Subcutaneous adipose tissue (tissue), 4 donors: ENCODE measurements around the gene MAP3K10. TPM values are rescaled to one million over a fixed set of nuclear protein-coding genes. Genes with fewer than 3 reads are reported as not detected.

Experiments
- total RNA-seq, 4 donors: library from RNA; depleted of rRNA; stranded (reverse); fragments of >200 nt; gene quantifications; one replicate each; pipeline ENCODE4 v1.1.0, GENCODE V29; 2016
- TF ChIP-seq, protein P1 (sequence below): fragments of 450-650 bp; IDR thresholded peaks from one replicate; pipeline ENCODE4 v1.5.1; 2016; ENCODE audit warnings: low read depth, mild to moderate bottlenecking, control low read depth, antibody characterized with exemption, moderate library complexity

The MAP3K10 gene
- total RNA-seq, 4 donors from 2014 or later: 1.5 to 13.9 (median 4.1) TPM

DNA sequence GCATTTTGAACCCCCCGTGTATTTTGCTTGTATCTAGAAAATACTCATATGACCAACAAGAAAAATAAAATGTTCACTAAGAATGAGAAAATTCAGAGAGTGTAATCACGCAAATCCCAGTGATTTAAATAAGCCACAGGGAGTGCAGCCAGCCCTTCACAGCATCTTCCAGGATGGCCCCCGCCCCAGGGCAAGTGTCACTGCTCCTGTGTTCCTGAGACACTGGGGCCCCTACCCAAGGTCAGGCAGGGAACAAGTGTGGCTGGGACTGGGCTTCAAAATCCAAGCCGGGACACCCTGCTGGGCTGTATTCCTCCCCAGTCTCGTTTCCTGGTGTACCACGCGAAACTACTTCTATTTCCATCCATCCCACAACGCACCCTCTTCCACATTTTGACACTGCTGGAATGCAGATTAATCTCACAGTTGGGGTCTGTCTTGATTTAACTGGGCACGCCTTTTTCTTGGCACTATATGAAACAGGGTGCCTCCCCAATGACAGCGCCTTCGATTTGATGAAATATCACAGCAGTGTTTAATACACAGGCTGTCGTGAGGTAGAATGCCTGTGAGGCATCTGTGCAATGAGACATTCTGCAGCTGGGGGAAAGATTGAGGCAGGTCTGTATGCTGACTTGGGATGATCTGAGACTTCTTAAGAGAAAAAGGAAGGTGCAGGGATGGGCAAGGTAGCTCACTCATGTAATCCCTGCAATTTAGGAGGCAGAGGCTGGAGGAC is 53.5 kb downstream of the MAP3K10 start:
- TF ChIP-seq, protein P1, sequence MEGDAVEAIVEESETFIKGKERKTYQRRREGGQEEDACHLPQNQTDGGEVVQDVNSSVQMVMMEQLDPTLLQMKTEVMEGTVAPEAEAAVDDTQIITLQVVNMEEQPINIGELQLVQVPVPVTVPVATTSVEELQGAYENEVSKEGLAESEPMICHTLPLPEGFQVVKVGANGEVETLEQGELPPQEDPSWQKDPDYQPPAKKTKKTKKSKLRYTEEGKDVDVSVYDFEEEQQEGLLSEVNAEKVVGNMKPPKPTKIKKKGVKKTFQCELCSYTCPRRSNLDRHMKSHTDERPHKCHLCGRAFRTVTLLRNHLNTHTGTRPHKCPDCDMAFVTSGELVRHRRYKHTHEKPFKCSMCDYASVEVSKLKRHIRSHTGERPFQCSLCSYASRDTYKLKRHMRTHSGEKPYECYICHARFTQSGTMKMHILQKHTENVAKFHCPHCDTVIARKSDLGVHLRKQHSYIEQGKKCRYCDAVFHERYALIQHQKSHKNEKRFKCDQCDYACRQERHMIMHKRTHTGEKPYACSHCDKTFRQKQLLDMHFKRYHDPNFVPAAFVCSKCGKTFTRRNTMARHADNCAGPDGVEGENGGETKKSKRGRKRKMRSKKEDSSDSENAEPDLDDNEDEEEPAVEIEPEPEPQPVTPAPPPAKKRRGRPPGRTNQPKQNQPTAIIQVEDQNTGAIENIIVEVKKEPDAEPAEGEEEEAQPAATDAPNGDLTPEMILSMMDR: no peak

GRCh38 chr19:40245506-40246128 is 54.4 kb downstream of the MAP3K10 start:
- TF ChIP-seq, protein P1: no peak

GRCh38 chr19:40246292-40247073 is 55.3 kb downstream of the MAP3K10 start:
- TF ChIP-seq, protein P1: no peak

DNA sequence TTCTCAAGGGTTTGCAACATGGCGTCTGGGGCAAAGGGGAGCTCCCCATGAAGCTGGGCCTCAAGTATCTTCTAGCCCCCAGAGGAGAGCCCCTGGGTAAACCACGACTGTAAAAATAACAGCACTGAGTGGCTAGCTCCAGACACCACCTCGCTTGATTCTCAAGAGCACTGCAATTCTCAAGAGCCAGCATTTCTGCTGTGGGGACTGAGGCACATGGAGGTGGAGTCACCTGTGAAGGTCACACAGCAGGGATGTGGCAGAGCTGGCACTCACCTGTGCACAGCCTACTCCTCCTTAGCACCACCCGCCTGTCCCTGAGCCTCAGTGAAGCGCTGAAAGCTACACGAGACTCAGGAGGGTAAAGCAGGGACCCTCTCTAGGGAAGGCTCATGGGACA is 56.0 kb downstream of the MAP3K10 start:
- TF ChIP-seq, protein P1: no peak

- TF ChIP-seq, protein P1: no peak
These were observed 56.6 kb downstream of the MAP3K10 start for GRCh38 chr19:40247735-40248262.

GRCh38 chr19:40249201-40249600 is 58.0 kb downstream of the MAP3K10 start:
- TF ChIP-seq, protein P1: no peak

- TF ChIP-seq, protein P1: no peak
These were observed 58.6 kb downstream of the MAP3K10 start for GRCh38 chr19:40249781-40250180.
